ENCODE data around the gene SLC15A1.

DNA sequence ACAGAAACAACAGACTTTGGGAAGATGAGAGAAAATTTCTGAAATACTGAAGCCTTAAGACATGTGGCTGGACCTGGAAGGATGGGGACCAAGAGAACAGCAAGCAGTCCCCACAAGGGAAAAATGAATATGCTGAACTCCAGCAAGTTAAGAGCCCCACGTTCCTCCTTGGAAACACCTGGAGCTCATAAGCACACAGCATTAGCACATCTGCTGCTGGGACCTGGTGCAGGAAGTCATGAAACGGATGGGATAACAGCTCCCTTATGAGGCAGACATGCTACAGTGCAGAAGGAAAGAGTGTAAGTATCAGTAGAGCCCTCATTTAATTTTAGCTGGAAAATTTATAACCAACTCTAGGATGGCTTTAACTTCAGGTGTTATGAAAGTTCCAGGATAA, 67.3 kb downstream of the SLC15A1 start:
- TF ChIP-seq, protein P1, sequence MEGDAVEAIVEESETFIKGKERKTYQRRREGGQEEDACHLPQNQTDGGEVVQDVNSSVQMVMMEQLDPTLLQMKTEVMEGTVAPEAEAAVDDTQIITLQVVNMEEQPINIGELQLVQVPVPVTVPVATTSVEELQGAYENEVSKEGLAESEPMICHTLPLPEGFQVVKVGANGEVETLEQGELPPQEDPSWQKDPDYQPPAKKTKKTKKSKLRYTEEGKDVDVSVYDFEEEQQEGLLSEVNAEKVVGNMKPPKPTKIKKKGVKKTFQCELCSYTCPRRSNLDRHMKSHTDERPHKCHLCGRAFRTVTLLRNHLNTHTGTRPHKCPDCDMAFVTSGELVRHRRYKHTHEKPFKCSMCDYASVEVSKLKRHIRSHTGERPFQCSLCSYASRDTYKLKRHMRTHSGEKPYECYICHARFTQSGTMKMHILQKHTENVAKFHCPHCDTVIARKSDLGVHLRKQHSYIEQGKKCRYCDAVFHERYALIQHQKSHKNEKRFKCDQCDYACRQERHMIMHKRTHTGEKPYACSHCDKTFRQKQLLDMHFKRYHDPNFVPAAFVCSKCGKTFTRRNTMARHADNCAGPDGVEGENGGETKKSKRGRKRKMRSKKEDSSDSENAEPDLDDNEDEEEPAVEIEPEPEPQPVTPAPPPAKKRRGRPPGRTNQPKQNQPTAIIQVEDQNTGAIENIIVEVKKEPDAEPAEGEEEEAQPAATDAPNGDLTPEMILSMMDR (IDR thresholded peaks at IDR 0.05) = no peak
- TF ChIP-seq POLR2A (IDR thresholded peaks at IDR 0.05) = no peak

Measured in esophagus squamous epithelium (tissue), 4 donors.